ENCODE measurements around the gene PRKN. TPM values are rescaled to one million over a fixed set of nuclear protein-coding genes. Genes with fewer than 3 reads are reported as not detected.

PRKN gene
- total RNA-seq, 1 donor from 2014 or later, result 5.1 TPM

DNA sequence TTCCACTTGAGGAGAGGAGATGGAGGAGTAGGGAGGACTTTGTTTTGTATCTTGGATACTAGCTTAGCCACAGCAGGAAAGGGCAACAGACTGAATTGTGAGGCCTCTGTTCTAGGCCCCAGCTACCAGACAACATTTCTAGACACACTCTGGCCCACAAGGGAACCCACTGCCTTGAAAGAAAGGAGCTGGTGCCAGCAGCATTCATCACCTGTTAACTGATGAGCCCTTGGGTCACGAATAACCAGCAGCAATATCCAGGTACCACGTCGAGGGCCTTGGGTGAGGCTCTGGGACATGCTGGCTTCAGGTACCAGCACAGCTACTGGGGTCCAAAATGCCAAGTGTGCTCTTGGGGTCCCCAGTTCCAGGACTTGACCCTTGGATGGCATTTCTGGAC lies 165.5 kb downstream of the PRKN start:
- no peaks in the 10 kb centered on the region for H3K4me1 Mint-ChIP-seq (ENCODE audit: unreplicated experiment)
- no peaks in the 10 kb centered on the region for H3K27me3 Mint-ChIP-seq (ENCODE audit: unreplicated experiment)
- no peaks in the 10 kb centered on the region for H3K36me3 Mint-ChIP-seq (ENCODE audit: low read depth, unreplicated experiment)
- TF ChIP-seq, protein P1, sequence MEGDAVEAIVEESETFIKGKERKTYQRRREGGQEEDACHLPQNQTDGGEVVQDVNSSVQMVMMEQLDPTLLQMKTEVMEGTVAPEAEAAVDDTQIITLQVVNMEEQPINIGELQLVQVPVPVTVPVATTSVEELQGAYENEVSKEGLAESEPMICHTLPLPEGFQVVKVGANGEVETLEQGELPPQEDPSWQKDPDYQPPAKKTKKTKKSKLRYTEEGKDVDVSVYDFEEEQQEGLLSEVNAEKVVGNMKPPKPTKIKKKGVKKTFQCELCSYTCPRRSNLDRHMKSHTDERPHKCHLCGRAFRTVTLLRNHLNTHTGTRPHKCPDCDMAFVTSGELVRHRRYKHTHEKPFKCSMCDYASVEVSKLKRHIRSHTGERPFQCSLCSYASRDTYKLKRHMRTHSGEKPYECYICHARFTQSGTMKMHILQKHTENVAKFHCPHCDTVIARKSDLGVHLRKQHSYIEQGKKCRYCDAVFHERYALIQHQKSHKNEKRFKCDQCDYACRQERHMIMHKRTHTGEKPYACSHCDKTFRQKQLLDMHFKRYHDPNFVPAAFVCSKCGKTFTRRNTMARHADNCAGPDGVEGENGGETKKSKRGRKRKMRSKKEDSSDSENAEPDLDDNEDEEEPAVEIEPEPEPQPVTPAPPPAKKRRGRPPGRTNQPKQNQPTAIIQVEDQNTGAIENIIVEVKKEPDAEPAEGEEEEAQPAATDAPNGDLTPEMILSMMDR (IDR thresholded peaks at IDR 0.05; ENCODE audit: unreplicated experiment), result no peak
- DNase-seq (ENCODE audit: low spot score), result no peak
- no peak overlapping the region for H3K27ac Mint-ChIP-seq (ENCODE audit: unreplicated experiment)
- no peaks in the 10 kb centered on the region for H3K9me3 Mint-ChIP-seq (ENCODE audit: unreplicated experiment)
- H3K4me3 Mint-ChIP-seq (ENCODE audit: unreplicated experiment), result no peak overlapping the region

DNA sequence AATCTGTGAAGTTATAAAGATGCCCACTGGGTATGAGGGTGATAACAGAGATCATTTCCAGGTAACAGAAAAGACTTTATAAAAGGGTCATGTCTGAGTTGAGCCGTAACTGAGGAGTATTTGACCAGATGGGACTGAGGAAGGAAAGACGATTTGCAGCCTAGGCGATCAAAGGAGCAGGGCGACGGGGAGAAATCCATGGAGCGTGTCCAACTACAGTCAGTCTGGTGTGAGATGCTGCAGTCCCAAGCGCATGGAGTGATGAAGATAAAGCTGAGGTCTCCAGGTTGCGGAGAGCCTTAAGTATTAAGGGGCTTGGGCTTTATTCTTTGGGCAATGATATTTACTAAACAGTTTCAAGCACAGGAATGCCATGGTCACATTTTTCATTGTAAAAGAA lies 166.7 kb downstream of the PRKN start:
- TF ChIP-seq, protein P1 (IDR thresholded peaks at IDR 0.05; ENCODE audit: unreplicated experiment), result no peak
- Mint-ChIP-seq H3K9me3 (ENCODE audit: unreplicated experiment) (no peaks in the 10 kb centered on the region), H3K27me3 (ENCODE audit: unreplicated experiment) (no peaks in the 10 kb centered on the region), H3K4me3 (ENCODE audit: unreplicated experiment) (no peak overlapping the region), H3K36me3 (ENCODE audit: low read depth, unreplicated experiment) (no peaks in the 10 kb centered on the region), H3K4me1 (ENCODE audit: unreplicated experiment) (no peaks in the 10 kb centered on the region), H3K27ac (ENCODE audit: unreplicated experiment) (no peak overlapping the region)
- no peak for DNase-seq (ENCODE audit: low spot score)

DNA sequence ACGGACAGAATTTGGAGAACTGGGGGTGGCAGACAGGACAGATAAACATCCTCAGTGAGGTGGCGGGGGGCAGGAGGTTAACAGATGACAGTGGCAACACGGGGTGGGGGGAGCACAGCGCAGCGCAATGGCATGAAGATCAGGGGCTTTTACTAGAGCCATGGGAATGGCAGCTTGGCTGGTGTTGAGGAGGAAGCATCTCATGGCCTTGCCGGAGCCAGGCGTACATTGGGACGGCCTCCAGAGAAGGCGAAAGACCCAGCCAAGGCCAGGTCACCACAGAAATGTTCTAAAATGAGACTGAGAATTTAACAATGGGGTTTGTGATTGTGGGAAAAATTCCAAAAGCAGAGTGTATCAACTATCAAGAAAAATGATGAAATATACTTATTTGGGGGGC lies 173.0 kb downstream of the PRKN start:
- Mint-ChIP-seq H3K36me3 (ENCODE audit: low read depth, unreplicated experiment) (no peaks in the 10 kb centered on the region), H3K4me3 (ENCODE audit: unreplicated experiment) (no peak overlapping the region), H3K4me1 (ENCODE audit: unreplicated experiment) (no peaks in the 10 kb centered on the region), H3K27ac (ENCODE audit: unreplicated experiment) (no peak overlapping the region), H3K27me3 (ENCODE audit: unreplicated experiment) (no peaks in the 10 kb centered on the region), H3K9me3 (ENCODE audit: unreplicated experiment) (no peaks in the 10 kb centered on the region)
- no peak for DNase-seq (ENCODE audit: low spot score)
- TF ChIP-seq, protein P1 (IDR thresholded peaks at IDR 0.05; ENCODE audit: unreplicated experiment), result no peak

DNA sequence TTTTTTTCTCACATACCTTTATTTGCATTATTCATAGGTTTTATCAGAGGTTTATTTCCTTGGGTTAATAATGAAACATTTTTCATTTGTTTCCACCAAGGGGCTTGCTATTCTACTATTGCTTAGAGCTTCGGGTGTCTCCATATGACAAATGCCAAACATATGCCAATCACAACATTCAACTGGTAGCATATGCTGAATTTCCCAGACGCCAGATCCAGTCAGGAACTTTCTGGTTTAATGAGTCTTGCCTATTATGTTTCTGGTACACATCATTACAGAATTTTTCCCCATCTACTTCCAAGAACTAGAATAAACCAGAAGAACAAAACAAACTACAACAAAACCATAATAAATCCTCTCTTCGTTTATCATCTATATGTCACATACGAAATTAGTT lies 180.7 kb downstream of the PRKN start:
- H3K4me1 Mint-ChIP-seq (ENCODE audit: unreplicated experiment), result no peaks in the 10 kb centered on the region
- TF ChIP-seq, protein P1 (IDR thresholded peaks at IDR 0.05; ENCODE audit: unreplicated experiment), result no peak
- DNase-seq (ENCODE audit: low spot score), result no peak
- no peak overlapping the region for H3K27ac Mint-ChIP-seq (ENCODE audit: unreplicated experiment)
- H3K36me3 Mint-ChIP-seq (ENCODE audit: low read depth, unreplicated experiment), result no peaks in the 10 kb centered on the region
- H3K27me3 Mint-ChIP-seq (ENCODE audit: unreplicated experiment), result no peaks in the 10 kb centered on the region
- H3K4me3 Mint-ChIP-seq (ENCODE audit: unreplicated experiment), result no peak overlapping the region
- H3K9me3 Mint-ChIP-seq (ENCODE audit: unreplicated experiment), result no peaks in the 10 kb centered on the region

- H3K36me3 Mint-ChIP-seq (ENCODE audit: low read depth, unreplicated experiment), result no peaks in the 10 kb centered on the region
- H3K27ac Mint-ChIP-seq (ENCODE audit: unreplicated experiment), result no peak overlapping the region
- H3K4me1 Mint-ChIP-seq (ENCODE audit: unreplicated experiment), result peaks cover 2% of the 10 kb centered on the region
- DNase-seq (ENCODE audit: low spot score), result no peak
- no peaks in the 10 kb centered on the region for H3K27me3 Mint-ChIP-seq (ENCODE audit: unreplicated experiment)
- H3K4me3 Mint-ChIP-seq (ENCODE audit: unreplicated experiment), result no peak overlapping the region
- TF ChIP-seq, protein P1 (IDR thresholded peaks at IDR 0.05; ENCODE audit: unreplicated experiment), result no peak
- H3K9me3 Mint-ChIP-seq (ENCODE audit: unreplicated experiment), result no peaks in the 10 kb centered on the region
Measured at GRCh38 chr6:162543221-162543620, 184.3 kb downstream of the PRKN start.
